GM21381 (cell line): ENCODE data around the gene KSR2.

Experiments used
- ATAC-seq: cut with Tn5 transposase; IDR thresholded peaks from one replicate; pipeline ENCODE4 v1.9.1; 2021; ENCODE audit warnings: mild to moderate bottlenecking, moderate library complexity; ENCODE audit not compliant: unreplicated experiment

The KSR2 gene

DNA sequence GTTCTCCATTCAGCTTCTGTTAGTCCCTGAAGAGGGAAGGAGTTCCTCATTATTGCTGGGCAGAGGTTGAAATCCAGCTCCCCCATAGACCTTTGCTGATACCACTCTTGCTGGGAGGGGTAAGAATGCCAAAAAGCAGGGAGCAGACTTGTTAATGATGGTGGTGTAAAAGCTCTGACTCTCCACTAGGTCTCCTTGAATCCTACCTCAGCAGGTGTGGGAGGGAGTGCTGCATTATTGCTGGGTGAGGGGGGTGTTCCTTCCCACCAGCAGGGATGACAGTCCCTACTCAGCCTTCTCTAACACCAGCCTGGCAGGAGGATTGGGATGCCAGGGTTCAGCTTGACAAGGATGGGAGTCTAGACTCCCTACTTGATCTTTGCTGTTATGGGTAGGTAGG lies 421.6 kb downstream of the KSR2 start:
- ATAC-seq, result no peak

DNA sequence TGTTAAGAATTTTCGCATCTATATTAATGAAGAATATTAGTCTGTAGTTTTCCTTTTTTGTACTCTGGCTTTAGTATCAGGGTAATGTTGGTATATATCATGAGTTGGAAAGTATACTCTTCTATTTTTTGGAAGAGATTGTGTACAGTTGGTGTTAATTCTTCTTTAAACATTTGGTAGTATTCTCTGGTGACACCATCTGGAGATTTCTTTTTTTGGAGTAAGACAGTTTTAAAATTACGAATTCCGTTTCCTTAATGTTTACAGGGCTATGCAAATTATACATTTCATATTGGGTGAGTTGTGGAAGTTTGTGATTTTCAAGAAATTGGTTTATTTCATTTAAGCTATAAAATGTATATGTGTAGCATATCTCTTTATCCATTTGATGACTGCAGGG lies 423.6 kb downstream of the KSR2 start:
- no peak for ATAC-seq

DNA sequence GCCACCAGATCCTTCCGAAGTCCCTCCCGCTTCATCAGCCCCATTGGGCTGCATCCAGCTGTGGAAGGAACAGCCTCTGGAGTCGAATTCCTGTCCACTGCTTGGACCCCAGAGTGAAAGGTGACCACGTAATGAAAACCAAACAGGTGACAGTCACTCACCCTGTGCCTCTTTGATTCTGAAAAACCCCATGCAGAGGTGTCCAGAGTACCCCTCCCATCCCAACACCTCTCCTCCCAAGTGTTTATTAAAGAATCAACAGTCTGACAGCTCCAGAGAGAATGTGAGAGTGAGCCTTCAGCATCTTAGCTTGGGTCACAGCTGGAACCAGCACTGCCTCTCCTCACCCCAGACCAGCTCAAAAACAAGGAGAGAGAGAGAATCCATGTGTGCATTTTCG lies 428.8 kb downstream of the KSR2 start:
- ATAC-seq, result no peak

DNA sequence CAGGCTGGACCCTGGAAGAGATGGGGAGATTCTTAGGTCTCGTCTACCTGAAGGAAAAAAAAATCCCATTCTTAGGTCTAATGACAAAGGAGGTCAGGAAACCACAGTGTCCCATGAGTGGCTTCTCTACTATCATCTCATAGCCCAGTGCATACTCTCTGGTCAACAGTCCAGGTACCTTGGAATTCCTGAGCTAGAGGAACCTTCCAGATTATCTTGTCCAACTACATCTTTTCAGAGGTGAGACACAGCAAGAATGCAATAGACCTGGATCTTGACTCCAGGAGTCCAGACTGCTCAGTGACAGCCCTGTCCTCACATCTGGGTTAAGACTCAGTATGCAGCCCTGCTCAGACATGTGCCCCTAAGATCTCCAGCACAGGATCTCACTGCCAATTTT lies 429.9 kb downstream of the KSR2 start:
- ATAC-seq, result no peak

DNA sequence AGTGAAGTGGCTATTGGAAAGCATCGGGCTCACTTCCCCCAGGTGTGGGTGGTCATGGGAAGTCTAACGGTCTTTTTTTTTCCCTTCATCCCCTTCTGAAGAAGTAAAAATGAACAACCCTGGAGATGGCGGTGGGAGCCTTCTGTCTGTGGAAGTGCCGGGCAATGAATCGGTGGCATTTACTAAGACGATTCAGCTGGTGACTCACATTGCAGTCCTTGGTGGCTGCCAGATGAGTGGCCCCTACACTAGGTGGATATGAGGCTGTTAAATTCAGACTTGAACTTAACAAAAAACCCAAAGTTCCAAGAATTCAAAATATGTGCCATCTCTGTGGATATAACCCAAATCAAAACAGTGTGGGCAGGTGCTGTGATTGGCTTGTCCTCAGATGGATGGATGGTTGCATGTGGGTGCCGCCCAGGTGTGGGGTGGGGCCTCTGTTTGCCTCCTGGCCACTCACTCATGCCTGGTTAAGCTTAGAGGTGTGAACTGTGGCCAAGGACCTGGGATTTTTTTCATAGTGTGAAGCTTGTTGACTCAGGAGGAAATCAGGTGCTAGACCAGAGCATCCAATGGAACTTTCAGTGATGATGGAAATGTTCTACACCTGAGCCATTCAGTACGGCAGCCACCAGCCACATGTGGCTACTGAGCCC lies 430.6 kb downstream of the KSR2 start:
- ATAC-seq, result no peak

DNA sequence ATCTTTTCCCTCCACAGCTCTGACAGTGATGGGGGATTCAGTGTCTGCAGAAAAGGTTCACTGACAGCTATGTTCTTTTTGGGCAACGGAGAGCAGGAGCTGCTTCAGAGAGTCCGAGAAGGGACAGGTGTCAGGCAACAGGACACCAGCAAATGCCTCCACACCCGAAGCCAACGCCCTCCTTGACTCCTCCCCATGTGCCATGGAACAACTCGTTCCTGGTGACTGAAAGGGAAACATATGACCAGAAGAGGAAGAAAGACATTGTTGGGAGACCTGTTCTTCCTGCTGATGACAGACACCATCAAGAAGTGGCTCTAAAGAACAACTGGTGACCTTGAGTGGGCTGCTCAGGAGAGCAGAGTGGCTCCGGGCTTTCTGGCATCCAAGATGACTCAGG lies 435.1 kb downstream of the KSR2 start:
- no peak for ATAC-seq

DNA sequence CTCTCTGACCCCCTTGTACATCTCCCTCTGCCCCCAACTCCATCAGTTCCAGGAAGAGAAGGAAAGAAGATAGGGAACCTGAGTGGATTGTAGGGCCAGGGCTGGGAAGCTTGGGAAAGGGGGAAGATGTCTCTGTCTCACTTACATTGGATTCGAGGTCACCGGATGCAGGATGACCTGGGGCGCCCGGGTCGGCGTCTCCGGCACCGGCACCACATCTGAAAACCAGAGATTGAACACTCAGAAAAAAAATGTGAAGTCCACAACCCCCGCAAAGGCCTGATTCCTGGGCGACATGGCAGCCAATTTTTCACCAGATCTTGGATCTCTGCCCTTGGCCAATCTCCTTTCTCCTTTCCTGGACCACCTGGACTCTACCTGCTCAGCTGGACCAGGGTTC lies 438.0 kb downstream of the KSR2 start:
- ATAC-seq, result no peak

DNA sequence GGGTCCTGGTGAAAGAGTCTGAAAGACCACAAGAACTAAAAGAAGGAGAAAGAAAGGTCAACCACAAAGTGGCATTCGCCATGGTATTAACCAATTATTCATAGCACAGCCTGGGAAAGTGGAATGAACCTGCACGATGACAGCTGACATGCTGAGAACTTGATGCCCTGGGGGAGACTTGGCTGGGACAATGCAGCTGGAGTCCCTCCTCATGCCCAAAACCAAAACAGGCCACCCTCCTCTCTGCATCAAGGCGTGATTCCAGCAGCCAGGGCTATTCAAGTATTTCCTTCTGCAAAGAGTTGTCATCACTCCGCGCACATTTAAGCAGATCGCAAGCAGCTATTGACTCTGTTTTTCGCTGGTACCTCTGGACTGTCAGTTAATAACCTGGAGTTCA lies 440.3 kb downstream of the KSR2 start:
- no peak for ATAC-seq

DNA sequence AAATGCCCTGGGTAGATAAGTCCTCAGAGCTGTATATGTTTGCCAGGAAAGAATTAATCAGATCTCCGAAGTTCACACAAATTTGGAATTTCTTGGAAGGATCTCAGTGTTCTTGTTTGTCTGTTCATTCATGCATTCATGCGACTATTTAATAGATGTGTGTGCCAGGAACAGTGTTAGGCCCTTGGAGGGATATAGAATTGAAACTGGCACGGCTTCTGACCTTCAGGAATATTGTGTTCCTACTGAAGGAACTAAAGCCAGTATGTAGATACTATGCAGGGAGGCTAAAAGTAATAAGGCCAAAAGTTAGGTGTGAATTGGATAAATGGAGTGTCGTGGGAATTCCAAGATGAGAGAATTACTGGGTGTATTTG lies 441.3 kb downstream of the KSR2 start:
- no peak for ATAC-seq

DNA sequence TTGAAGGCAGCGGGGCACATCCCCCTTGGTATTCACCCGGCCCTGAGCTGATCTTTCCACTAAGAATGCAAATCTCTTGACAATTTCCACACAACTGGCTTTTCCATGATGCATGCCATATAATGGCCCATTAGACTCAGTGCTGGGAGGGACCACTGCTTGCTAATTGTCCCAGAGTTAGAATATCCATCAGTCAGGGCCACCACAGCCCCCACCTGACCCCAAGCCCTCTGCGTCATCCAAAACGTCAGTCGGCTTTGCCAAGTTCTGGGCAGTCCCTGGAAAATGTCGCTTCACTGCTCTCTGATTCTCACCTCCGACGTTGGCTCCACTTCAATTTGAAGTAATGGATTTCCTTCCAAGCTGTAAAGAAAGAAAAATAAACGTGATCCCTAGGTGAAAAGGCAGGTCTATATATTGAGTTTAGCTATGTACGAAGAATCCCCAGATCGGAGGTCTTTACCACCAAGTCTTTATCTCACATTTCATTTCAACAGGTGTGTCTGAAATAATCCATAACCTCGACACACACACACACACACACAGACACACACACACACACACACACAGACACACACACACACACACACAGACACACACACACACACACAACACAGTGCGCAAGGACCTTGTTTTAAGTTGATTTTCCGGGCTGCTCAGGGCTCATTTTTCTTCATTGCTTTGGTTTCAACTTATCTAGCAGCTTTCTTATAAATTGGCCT lies 441.9 kb downstream of the KSR2 start:
- ATAC-seq, result no peak

DNA sequence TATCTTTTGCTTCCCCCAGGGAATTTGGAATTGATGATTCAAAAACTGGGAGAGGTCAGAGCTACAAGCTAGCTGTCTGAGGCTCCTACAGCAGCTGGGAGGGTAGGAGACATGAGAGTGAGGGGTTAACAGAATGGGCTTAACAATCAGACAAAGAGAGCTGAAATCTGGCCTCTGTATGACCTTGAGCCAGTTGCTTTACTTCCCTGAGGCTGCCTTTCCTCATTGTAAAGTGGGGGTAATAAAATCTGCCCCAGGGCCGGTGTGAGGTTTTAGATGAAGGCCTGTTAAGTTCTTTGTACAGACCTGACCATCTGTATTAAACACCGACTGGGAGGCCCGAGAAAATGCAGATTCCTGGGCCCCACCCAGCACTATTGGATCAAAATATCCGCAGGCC lies 443.0 kb downstream of the KSR2 start:
- no peak for ATAC-seq

DNA sequence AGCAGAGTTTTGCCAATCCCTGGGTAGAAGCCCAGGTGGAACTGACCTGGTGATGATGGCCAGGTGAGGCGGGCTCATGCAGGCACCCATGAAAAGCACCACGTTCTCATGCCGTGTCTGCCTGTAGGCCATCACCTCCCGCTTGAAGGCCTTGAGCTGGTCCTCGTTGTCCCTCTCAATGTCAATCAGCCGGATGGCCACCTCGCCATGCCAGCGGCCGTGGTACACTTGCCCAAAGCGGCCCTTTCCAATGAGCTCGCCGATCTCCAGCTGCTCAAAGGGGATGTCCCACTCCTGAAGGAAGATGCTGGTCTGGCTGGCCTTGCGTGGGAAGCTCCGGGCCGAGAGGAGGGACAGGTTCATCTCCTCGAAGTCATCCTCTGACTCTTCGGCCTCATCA lies 444.0 kb downstream of the KSR2 start:
- ATAC-seq, result no peak

DNA sequence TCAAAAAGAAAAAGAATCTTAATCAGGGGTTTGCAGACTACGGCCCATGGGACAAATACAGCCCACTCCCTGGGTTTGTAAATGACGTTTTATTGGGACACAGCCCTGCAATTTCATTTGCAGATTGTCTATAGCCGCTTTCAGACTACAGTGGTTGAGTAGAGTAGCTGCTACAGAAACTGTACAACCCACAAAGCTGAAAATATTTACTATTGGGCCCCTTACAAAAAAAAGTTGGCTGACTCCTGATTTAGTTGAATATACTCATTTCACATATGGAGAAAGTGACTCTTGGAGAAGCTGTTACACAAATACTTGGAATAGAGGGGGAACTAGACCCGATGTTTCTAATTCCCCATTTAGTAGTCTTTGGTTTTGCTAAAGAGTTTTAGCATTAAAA lies 444.8 kb downstream of the KSR2 start:
- ATAC-seq, result no peak

DNA sequence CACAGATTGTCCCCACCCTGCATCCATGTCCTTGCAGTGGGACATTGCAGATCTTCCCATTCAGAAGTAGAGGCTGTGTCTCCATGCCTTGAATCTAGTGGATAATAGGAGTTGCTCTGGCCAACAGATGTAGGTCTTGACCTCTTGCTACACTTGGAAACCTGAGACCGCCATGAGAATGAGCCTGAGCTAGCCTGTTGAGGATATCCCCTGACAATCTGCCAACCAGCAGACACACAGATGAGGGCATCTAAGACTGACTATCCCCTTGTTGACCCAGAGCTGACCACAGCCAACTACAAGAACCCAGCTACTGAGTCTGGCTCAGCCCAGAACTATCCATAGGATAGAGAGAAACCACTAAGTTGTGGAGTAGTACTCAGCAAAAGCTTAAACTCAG lies 446.2 kb downstream of the KSR2 start:
- no peak for ATAC-seq

DNA sequence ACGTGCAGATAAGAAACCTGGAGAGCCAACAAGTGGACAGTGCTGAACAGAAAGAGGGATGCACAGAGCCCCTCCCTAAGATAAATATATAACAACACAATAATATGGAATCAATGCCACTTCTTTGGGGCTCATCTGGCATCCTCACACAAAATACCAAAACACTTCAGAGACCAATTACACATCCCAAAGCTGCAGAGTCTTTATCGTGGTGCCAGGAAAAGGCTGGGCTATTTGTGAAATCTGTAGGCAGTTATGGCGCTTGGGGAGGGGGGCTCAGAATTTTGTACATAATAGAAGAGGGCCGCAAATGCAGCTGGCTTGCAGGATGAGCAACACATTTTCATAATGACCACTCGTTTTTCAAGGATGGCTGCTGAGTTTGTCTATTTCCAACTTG lies 446.9 kb downstream of the KSR2 start:
- ATAC-seq, result no peak

DNA sequence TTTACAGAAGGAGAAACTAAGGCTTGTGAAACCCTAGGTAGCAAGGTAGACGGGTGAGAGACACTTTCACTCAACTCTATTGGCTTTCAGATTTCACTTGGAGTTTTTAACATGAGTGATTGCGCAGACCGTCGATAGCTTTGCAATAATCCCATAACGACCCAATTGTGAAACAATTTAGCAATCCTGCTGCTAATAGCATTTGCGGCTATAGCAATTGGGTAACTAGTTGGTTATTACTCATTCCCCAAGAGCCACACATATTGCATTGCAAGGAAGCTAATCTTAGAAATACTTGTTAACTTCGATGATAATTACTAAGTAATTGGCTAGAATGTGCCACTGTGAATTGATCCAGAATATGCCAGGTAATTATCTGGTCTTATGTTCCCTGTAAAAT lies 447.4 kb downstream of the KSR2 start:
- no peak for ATAC-seq

DNA sequence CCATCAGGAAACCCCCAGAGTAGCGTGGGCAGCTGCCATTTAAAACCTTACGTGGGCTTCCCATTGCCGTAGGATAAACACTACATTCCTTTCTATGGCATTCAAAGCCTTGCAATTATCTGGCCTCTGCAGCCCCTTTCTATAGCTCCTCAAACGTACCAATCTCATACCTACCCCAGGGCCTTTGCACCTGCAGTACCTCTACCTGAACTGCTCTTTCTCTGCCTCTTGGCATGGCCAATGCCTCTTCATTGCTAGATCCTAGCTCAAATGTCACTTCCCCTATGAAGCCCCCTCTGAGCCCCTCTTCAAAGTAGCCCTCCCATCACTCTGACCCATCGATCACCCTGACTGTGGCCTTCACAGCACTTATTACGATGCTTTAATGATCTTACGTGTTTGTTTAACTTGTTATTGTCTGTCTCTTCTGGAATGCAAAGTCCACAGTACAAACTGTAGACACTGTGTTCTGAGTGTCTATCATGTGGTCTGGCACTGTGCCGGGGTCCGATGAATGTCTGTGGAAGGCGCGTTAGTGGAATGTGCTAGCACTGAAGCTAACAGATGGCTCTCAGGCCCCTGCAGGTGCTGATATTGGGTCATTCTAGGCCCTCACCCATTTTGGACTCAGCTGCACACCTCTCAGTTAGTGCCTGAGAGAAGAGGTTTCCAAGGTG lies 450.1 kb downstream of the KSR2 start:
- ATAC-seq, result no peak

DNA sequence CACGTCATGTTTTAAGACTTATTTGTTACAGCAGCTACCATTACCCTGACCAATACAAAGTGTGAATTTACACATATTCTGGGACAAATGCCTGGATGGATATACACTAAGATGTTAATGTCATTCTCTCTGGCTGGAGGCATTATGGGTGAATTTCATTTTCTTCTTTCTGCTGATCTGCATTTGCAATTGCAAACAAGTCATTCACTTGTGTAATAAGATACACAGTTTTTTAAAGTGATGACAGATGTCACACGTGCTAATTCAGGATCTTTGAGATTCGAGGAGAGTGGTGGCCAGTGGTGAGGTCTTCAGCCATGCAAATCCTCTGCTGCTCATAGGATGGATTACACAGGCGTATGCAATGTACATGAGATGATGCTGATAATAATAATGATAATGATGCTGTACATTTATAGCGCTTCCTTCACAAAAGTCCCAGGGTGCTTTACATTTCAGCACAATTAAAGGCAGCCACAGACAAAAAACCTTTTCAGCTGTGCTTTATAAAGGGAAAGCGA lies 451.5 kb downstream of the KSR2 start:
- ATAC-seq, result no peak

DNA sequence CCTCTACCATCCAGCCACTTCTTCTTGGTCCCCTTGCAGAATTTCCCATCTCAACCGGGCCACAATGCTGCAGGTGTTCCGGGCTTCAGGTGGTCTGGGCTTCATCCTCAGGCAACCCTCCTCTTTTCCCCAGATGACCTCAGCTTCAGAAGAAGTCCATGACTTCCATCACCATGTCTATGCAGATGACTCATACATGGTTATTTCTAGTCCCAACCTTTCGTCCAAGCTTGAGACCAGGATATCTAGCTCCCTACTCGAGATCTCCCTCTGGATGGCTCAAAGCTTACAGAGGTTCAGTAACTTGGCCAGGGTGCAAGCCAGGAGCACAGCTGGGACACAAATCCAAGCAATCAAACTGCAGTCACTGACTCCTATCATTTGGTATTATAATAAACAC lies 452.8 kb downstream of the KSR2 start:
- ATAC-seq, result no peak

DNA sequence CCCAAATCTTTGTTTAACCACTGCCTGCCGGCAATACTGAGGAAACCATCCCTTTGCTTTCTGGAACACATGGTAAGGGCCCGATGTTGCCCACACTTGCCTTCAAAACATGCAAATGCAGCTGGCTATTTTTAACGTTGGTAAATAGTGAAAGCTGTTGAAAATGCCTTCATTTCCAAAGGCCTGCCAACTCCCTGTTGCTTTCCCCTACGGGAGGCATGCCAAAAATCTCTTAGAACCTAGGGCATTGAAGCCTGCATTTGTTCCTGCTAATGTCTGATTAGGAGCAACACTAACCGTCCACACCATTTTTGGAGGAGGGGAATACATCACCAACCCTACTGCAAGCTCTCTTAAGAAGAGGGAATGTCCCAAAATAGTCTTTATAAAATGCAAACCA lies 454.8 kb downstream of the KSR2 start:
- no peak for ATAC-seq

DNA sequence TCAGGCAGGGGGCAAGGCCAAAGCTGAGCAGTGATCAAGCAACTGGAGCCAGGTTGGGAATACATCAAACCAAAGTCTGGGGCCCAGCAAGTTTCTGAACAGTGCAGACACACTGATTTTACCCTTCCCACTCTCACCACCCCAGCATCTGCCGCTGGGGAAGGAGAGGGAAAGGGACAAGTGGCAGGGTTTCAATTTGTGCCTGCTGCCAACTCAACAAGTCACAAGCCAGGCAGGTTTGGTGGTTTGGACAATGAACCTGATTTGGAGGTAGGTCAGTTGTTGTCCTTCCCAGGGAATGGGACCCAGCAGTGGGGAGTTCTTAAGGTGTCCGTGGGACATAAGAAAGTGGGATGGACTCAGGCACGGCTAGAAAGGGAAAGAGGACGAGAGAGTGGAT lies 455.4 kb downstream of the KSR2 start:
- ATAC-seq, result no peak

DNA sequence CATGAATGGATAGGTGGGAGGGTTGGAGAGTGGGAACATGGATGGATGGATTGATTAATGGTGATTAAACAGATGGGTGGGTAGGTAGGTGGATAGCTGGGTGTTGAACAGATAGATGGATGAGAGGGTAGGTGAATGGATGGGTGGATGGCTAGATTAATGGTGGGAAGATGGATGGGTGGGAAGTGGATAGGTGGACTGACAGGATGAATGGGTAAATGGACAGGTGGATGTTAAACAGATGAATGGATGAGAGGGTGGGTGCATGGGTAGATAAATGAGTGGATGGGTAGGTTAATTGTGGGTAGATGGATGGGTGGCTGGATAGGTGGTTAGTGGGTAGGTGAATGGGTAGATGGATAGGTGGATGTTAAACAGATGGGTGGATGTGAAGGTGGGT lies 460.3 kb downstream of the KSR2 start:
- no peak for ATAC-seq
